ENCODE measurements around the gene CCDC197.

CCDC197 gene

DNA sequence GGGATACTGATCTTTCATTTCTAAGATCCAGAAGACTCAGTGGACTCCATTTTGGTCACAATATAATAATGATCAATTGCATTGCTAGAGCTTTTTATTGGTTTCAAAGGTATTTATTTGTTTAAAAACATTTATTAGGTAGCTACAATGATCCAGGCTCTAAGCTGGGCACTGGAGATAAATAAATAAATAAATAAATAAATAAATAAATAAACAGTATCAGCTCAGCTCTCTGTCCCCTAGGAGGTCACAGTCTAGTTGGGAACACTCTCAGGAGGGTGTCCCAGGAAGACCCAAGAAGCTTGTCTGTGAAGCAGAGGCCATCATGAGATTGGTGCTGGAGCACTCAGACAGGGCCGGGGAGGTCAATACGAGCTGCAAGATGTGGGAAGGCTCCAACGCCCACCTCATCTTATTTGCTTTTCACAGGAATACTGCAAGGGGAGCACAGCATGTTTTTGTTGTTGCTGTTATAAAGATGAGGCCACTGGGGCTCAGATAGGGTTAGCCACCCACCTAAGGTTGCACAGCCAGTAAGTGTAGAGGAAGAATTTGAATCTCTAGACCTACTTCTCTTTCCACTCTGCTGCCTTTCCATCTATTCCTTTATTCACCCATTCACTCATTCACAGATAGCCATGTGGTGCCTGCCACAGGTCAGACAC is 36.2 kb upstream of the CCDC197 start:
- DNase-seq (ENCODE audit: low read depth, low spot score), result no peak

GRCh38 chr14:93961620-93962019 is 35.5 kb upstream of the CCDC197 start:
- DNase-seq (ENCODE audit: low read depth, low spot score), result no peak

- no peak for DNase-seq (ENCODE audit: low read depth, low spot score)
These were observed 34.1 kb upstream of the CCDC197 start for GRCh38 chr14:93962701-93963601.

DNA sequence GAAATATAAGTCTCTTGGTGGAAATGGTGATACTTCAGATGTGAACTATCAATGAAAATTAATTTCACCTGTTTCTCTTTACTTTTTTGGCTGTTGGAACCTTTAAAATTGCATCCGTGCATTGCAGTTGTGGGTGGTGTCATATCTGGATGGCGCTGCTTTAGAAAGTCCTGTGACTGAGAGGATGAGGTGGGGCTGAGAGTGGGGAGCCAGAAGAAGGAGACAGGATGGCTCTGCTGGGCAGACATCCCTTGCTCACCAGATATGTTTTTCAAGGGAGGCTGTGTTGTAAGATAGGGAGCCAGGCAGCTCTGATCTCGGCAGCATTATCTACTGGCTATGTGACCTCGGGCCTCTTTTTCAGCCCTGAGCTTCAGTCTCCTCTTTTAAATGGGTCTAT is 33.4 kb upstream of the CCDC197 start:
- no peak for DNase-seq (ENCODE audit: low read depth, low spot score)

GRCh38 chr14:93964281-93964680 is 32.8 kb upstream of the CCDC197 start:
- DNase-seq (ENCODE audit: low read depth, low spot score), result no peak

DNA sequence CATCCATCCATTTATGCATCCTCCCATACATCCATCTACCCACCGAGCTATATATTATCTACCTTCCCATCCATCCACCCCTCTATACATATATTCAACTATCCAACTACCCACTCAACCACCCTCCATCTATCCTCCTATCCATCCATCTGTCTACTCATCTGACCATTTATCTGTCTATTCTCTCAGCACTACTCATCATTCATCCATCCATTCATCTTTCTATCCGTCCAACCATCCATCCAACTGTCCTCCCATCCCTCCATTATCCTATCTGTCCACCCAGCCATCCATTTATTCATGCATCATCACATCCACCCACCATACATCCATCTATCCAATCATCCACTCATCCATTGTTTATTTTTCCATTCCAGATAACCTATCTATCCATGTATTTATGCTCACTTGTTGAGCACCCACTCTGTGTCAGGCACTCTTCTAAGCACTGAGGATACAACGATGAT is 32.2 kb upstream of the CCDC197 start:
- DNase-seq (ENCODE audit: low read depth, low spot score), result no peak

DNA sequence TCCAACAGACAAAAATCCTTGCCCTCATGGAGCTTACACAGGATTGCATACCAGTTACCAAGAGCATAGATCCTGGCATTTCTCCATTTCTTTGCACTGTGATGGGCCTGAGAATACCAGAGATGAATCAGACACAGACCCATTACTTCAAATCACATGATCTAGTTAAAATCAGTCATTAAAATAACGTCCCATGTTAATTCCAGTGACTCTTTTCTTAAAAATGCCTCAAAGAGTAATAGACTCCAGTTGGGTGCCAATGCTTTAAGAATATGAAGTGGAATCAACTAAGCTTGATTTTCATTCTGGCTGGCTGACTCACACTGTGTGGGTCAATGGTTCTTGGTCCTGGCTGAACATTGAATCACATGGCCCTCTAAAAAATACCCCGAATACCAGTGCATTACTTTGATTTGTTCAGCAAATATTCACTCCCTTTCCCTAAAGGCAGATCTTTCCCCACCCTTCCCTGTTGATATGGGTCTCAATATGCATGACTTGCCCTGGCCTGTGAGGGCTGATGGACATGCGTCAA is 31.7 kb upstream of the CCDC197 start:
- DNase-seq (ENCODE audit: low read depth, low spot score), result no peak

DNA sequence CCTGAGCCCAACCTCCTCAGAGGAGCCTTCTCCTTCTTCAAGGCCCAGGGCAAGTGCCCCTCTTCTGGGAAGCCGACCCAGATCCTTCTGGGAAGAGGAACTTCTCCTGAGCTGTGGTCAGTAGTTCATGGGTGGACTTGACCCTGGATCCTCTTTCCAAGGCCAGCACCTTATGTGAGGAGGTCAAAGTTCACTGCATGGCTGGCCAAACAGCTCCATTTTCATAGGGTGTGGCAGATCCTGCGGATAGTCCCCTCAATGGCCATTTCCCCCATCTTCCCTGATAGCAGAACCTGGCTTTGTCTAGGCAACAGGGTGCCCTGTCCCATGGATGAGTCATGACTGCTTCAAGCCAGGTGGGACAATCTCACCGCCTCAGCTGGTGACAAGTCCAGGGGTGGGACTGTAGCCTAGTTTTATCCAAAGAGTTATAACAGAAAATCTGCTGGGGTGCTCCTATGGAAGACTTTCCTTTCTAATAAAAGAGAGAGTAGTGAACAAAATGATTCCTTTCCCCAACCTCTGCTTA is 31.1 kb upstream of the CCDC197 start:
- DNase-seq (ENCODE audit: low read depth, low spot score), result no peak

GRCh38 chr14:93967637-93968250 is 29.4 kb upstream of the CCDC197 start:
- no peak for DNase-seq (ENCODE audit: low read depth, low spot score)

DNA sequence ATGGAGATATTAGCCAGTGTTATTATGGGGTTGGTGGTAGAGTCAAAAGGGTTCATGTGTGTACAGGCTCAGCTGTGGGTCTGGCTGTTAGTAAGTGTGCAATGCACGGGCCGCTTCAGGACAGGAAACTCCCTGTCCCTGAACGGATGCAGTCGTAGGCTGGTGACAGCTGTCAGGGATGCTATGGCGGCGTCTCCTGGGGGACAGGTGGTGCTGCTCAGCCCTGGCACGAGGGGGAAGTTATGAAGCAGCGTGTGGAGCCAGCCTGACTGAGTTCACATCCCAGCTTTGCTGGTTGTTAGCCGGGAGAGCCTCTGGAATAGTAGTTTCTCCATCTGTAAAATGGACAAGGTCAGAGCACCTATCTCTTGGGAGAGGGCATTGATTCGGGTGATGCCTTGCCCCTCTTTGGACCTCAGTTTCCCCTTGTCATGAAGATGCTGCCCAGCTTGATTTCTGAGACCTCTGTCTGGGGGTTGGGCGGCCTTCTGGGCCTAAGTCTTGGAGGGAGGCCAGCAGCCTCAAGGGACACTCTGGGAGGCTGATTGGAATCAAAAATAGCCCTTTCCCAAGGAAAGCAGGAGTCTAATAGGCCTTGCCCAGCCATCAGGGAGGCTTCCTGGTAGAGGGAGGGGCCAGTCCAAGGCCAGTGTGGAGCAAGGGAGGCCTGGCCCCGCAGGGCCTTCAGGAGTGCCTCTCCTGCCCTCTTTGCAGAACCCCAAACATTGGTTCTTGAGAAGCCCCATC is 27.8 kb upstream of the CCDC197 start:
- DNase-seq (ENCODE audit: low read depth, low spot score), result no peak

DNA sequence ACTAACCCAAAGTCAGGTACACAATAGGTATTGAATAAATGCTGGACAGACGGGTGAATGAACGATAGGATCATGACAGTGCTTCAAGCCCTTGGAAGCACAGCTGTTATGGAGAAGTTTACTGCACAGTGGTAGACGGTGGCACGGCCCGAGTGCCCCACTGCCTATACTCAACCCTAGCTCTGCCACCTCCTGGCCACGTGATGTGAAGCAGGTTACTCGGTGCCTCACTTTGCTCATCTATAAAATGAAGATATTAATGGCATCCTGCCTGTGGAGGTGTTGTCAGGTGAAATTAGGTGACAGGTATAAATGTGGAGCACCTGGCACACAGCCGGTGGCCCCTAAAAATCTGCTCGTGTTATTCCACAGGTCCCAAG is 26.5 kb upstream of the CCDC197 start:
- DNase-seq (ENCODE audit: low read depth, low spot score), result no peak

DNA sequence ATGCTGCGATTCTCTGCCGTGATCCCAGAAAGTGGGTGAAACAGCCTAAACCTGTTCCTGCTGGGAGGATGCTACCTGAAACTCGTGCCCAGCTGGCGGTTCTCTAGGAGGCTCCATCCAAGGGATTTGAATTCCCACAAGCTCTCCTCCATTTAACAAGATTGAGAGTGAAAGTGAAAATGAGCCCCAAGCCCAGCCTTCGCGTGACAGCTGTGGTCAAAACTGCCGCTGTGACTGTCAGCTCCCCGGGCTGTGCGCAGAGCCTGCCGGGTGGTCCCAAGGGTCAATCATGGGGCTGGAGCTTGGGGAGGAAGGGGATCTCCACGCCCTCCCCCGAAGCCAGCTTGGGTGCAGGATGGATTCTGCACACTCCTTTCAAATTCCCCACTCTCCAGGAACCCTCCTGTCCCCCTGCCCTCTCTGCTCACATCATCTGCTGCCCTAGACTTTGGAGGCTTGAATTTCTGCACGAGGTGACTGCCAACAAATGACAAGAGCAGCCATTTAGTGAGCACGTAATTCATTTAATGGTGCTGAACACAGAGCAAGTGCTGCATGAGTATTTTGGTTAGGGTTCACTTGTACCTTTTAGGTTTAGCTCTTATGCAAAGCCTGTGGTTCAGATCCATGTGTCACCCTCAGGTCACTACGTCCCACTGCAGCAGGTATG is 26.0 kb upstream of the CCDC197 start:
- DNase-seq (ENCODE audit: low read depth, low spot score), result no peak

DNA sequence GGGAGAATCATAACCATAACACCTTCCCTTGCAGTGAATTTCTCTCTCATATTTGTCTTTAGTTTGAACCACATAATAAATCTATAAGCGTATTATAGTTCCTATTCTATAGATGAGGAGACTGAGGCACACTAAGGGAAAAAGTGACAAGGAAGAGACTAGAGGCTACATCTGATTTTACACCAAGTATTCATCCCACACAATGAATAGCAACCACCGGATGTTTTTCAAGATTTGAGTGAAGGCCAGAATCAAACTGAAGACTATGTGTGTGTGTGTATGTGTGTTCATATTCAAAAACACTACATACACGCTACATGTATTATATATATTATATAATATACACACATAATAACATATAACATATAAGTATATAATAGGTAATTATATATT is 25.5 kb upstream of the CCDC197 start:
- DNase-seq (ENCODE audit: low read depth, low spot score), result no peak

DNA sequence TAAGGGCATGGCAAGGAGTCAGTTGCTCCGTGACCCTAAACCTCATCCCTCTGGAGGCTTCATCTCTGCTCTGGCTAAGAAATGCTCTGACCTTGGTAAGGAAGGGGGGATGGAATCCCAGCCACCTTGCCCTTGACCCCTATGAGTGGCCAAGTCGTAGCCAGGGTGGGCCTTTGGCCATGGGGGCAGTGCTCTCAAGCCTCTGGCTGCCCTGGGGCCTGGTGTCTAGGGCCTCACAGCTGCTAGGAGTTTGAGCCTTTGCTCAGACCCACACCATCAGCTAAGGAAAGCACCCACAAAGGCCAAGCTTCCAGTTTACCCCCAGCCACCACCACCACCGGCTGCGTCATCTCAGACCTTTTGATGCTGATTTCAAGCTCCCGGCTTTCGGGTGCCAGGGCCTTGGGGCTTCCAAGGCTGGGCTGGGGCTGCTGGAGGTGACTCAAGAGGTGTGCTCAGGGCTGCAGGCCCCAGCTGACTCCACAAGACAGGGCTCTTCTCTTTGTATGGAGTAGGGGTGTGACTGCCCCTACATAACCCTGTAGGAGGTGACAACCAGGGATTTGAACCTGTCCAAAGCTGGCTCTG is 24.4 kb upstream of the CCDC197 start:
- DNase-seq (ENCODE audit: low read depth, low spot score), result no peak

DNA sequence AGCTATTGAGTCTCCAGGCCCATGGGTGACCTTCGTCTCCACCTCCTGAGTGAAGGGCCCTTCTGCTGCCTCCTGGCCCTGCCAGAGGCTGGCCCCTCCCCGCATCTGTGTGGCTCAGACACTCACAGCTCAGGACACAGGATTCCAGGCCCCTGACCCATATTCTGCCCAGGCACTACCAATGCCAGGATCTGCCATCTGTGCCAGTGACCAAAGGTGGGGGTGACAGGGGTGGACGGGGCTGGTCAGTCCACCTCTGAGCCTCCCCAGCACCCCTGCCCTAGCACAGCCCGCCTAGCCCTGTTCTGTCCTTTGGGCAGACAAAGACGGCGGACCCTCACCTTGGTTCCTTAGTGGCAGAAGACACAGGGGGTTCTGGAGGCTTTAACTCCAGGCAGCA is 23.5 kb upstream of the CCDC197 start:
- DNase-seq (ENCODE audit: low read depth, low spot score), result no peak

DNA sequence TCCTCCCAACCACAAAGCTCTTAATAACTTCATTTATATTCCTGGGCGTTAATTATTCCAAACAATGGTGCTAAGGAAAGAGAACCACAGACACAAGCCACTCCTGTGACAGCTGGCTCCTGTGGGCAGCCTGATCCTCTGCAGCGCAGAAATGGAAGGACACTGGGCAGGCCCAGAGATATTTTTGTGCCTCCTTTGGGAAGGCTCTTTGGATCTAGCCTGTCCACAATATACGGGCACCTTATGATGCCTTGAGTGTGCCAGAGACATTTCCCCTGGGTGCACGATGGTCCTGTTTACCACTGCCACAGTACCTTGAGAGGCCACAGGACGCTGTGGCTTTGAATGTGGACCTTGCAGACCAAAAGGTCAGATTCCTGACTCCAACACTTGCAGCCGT is 22.8 kb upstream of the CCDC197 start:
- no peak for DNase-seq (ENCODE audit: low read depth, low spot score)

- no peak for DNase-seq (ENCODE audit: low read depth, low spot score)
These were observed 22.3 kb upstream of the CCDC197 start for GRCh38 chr14:93974833-93975232.

- DNase-seq (ENCODE audit: low read depth, low spot score), result no peak
These were observed 21.2 kb upstream of the CCDC197 start for GRCh38 chr14:93975791-93976476.

DNA sequence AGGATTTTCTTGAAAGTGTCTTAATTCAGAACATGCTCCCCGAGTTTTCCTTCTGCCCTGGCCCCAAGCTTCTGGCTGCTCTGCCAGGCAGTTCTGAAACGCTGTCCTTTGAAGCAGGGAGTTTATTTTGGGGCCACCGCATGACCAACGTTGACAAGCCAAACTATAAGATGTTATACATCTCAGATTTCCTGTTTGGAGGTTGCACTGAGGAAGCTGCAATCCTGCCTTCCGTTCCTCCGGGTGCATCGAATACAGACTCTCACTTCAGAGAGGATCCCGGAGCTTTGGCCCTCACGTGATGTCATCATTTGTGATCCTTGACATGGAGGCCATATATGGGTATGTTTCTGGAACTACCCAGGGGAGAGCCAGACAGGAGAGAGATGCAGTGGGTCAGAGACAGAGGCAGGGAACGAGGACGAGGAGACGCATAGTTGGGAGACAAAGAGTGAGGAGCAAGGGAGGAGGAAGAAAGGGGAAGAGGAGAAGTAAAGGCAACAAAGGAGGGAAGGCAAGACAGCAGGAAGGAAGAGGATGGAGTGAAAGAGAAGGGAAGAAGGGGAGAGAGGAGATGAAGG is 20.5 kb upstream of the CCDC197 start, which contains the start of gene ASB2:
Gene ASB2 (minus strand): TSS at position 94 of the 581 bp plus-strand sequence. CDS start 12,031 bp downstream, outside the sequence.
- no peak for DNase-seq (ENCODE audit: low read depth, low spot score)

Measured in iPS DF 19.7 (cell line).